ENCODE data around the gene GARIN3.

DNA sequence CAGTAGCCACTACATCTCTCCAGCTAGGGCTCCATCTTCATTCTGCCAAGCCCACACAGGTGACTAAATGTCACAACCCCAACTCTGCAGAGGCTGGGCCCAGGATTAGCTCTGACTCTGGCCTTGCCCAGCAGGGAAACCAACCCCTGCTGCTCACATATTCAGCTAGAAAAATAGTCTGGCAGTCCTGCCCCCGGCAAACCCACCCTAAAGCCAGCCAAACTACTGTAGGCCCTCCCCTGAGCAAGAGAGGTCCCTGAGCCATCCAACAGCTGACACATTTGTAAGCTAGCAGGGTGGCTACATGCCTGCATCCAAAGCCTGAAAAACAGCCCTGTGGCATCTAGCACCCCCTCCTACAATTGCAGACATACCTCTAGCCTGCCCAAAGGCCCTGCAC, 46.0 kb downstream of the GARIN3 start:
- no peak for TF ChIP-seq POLR2AphosphoS5 (IDR thresholded peaks at IDR 0.05; ENCODE audit: low read depth, low read length)
- TF ChIP-seq POLR2A (IDR thresholded peaks at IDR 0.05; ENCODE audit: low read depth, low read length) = no peak
- TF ChIP-seq TAF1 (IDR thresholded peaks at IDR 0.05; ENCODE audit: borderline replicate concordance, low read depth, low read length) = no peak

Data from GM12892 (cell line).